ENCODE data around the gene THEMIS.

GRCh38 chr6:127923135-127923534 is 22.3 kb upstream of the THEMIS start:
- TF ChIP-seq POLR2A (IDR thresholded peaks at IDR 0.05; ENCODE audit: low read depth, low read length) (no peak), POLR2AphosphoS5 (IDR thresholded peaks at IDR 0.05; ENCODE audit: low read depth, low read length) (no peak), TAF1 (IDR thresholded peaks at IDR 0.05; ENCODE audit: borderline replicate concordance, low read depth, low read length) (no peak)
